ENCODE results near the gene RAP1GAP.

The RAP1GAP gene

DNA sequence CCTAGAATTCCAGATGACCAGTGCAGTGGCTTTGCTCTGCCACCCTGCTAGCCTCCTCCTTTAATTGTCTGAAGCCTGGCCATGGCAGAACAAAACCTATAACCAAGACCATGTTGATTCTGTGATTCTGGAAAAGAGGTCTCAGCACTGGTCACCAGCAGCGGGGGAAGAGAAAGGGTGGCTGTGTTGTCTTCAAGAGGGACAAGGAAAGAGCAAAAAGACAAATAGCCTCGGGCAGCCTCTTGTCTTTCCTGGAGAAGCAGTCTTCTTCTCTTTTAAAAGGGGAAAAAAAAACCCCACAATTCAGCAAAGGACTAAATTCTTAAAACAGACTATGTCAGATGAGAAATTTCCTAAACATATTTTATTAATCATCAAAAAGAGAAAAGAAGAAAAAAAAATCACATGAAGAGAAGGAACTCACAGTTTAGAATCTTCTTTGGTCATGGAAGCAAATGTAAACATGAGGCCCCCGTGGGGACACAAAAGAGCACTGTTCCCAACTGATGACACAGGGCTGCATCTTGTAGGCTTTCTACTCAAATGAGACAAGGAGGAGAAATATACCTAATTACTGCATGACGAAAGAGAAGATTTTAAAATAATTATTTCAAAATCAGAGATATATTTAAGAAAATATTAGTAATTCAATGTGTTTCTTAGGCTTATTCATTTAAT lies 36.3 kb upstream of the RAP1GAP start:
- Mint-ChIP-seq H3K27me3 (ENCODE audit: low read depth, poor library complexity) (no peaks in the 10 kb centered on the region), H3K36me3 (ENCODE audit: low read depth) (peaks cover 36% of the 10 kb centered on the region), H3K4me1 (peaks cover 35% of the 10 kb centered on the region), H3K4me3 (peak overlapping the region; percentile 13), H3K9me3 (no peaks in the 10 kb centered on the region), H3K27ac (peak overlapping the region; percentile 66)
- TF ChIP-seq CTCF (IDR thresholded peaks at IDR 0.05): no peak
- no peak for DNase-seq

GRCh38 chr1:21704145-21704544 lies 35.0 kb upstream of the RAP1GAP start:
- Mint-ChIP-seq H3K27ac (peak overlapping the region; percentile 9), H3K4me1 (peaks cover 35% of the 10 kb centered on the region), H3K9me3 (no peaks in the 10 kb centered on the region), H3K27me3 (ENCODE audit: low read depth, poor library complexity) (no peaks in the 10 kb centered on the region), H3K36me3 (ENCODE audit: low read depth) (peaks cover 42% of the 10 kb centered on the region), H3K4me3 (no peak overlapping the region)
- no peak for TF ChIP-seq CTCF (IDR thresholded peaks at IDR 0.05)
- no peak for DNase-seq

GRCh38 chr1:21703318-21703963 lies 34.3 kb upstream of the RAP1GAP start:
- peak; percentile 48 for TF ChIP-seq CTCF (IDR thresholded peaks at IDR 0.05)
- Mint-ChIP-seq H3K4me1 (peaks cover 35% of the 10 kb centered on the region), H3K36me3 (ENCODE audit: low read depth) (peaks cover 48% of the 10 kb centered on the region), H3K9me3 (no peaks in the 10 kb centered on the region), H3K27me3 (ENCODE audit: low read depth, poor library complexity) (no peaks in the 10 kb centered on the region), H3K27ac (no peak overlapping the region), H3K4me3 (no peak overlapping the region)
- no peak for DNase-seq

- H3K4me1 Mint-ChIP-seq: peaks cover 35% of the 10 kb centered on the region
- TF ChIP-seq CTCF (IDR thresholded peaks at IDR 0.05): no peak
- DNase-seq: no peak
- no peaks in the 10 kb centered on the region for H3K27me3 Mint-ChIP-seq (ENCODE audit: low read depth, poor library complexity)
- no peak overlapping the region for H3K4me3 Mint-ChIP-seq
- no peaks in the 10 kb centered on the region for H3K9me3 Mint-ChIP-seq
- H3K27ac Mint-ChIP-seq: peak overlapping the region; percentile 8
- peaks cover 54% of the 10 kb centered on the region for H3K36me3 Mint-ChIP-seq (ENCODE audit: low read depth)
These were observed 33.6 kb upstream of the RAP1GAP start for GRCh38 chr1:21702780-21703179.

DNA sequence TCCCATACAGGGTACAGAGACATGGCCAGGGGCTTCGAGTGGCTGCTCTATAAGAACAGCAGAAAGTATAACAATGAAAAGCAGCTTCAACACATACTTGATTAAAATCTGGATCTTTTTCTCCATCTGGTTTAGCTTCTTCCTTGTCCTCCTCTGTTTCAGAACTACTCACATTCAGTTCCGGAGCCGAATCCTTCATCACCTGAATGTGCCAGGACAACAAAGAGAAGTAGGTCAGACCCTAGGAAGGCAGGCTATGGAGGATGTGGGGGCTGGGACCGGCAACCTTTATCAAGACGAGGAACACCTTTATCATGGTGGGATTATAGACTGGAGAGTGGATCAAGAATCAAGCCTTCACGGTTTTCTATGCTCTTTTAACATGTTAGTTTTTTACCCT lies 32.2 kb upstream of the RAP1GAP start:
- Mint-ChIP-seq H3K36me3 (ENCODE audit: low read depth) (peaks cover 57% of the 10 kb centered on the region), H3K9me3 (no peaks in the 10 kb centered on the region), H3K4me3 (no peak overlapping the region), H3K27ac (peak overlapping the region; percentile 63), H3K27me3 (ENCODE audit: low read depth, poor library complexity) (no peaks in the 10 kb centered on the region), H3K4me1 (peaks cover 23% of the 10 kb centered on the region)
- TF ChIP-seq CTCF (IDR thresholded peaks at IDR 0.05): no peak
- no peak for DNase-seq

- H3K27ac Mint-ChIP-seq: no peak overlapping the region
- no peak for TF ChIP-seq CTCF (IDR thresholded peaks at IDR 0.05)
- no peak for DNase-seq
- H3K9me3 Mint-ChIP-seq: no peaks in the 10 kb centered on the region
- H3K27me3 Mint-ChIP-seq (ENCODE audit: low read depth, poor library complexity): no peaks in the 10 kb centered on the region
- no peak overlapping the region for H3K4me3 Mint-ChIP-seq
- peaks cover 62% of the 10 kb centered on the region for H3K36me3 Mint-ChIP-seq (ENCODE audit: low read depth)
- peaks cover 10% of the 10 kb centered on the region for H3K4me1 Mint-ChIP-seq
These were observed 30.9 kb upstream of the RAP1GAP start for GRCh38 chr1:21700094-21700493.

Measured in nephron progenitor cell (in vitro differentiated cells).